Osteocyte (in vitro differentiated cells): ENCODE results near the gene LIAS. TPM values are rescaled to one million over a fixed set of nuclear protein-coding genes. Genes with fewer than 3 reads are reported as not detected.

ENCODE experiments used
- DNase-seq: peaks from one replicate; pipeline ENCODE4 v3.0.0; 2021; ENCODE audit warnings: mixed read lengths; ENCODE audit not compliant: unreplicated experiment; ENCODE audit errors: extremely low spot score
- H3K27ac Mint-ChIP-seq: one replicate; pipeline ENCODE4 v1.8.0; 2021; ENCODE audit warnings: mild to moderate bottlenecking, mixed read lengths; ENCODE audit not compliant: unreplicated experiment
- H3K27me3 Mint-ChIP-seq: one replicate; pipeline ENCODE4 v1.8.0; 2021; ENCODE audit warnings: mixed read lengths; ENCODE audit not compliant: unreplicated experiment
- H3K36me3 Mint-ChIP-seq: one replicate; pipeline ENCODE4 v1.8.0; 2021; ENCODE audit warnings: mixed read lengths; ENCODE audit not compliant: unreplicated experiment
- H3K4me1 Mint-ChIP-seq: one replicate; pipeline ENCODE4 v1.8.0; 2021; ENCODE audit warnings: mixed read lengths; ENCODE audit not compliant: unreplicated experiment
- H3K4me3 Mint-ChIP-seq: one replicate; pipeline ENCODE4 v1.8.0; 2021; ENCODE audit warnings: mild to moderate bottlenecking, moderate library complexity, mixed read lengths; ENCODE audit not compliant: unreplicated experiment
- H3K9me3 Mint-ChIP-seq: one replicate; pipeline ENCODE4 v1.8.0; 2021; ENCODE audit warnings: mixed read lengths; ENCODE audit not compliant: unreplicated experiment
- CTCF ChIP-seq: fragments of 200-600 bp; sonication (generic); IDR thresholded peaks from 2 replicates; pipeline ENCODE4 v1.5.0; 2021; ENCODE audit warnings: antibody characterized with exemption, mild to moderate bottlenecking, moderate library complexity
- total RNA-seq: library from RNA; stranded (reverse); gene quantifications from 2 replicates; pipeline ENCODE4 v1.2.1, GENCODE V29; 2021

Gene LIAS
- total RNA-seq, 1 donor from 2014 or later = 10.9 TPM

GRCh38 chr4:39521253-39521919, 62.5 kb downstream of the LIAS start:
- peak overlapping the region; percentile 98 for H3K27ac Mint-ChIP-seq
- DNase-seq = no peak

GRCh38 chr4:39522068-39522467, 63.2 kb downstream of the LIAS start:
- TF ChIP-seq CTCF = no peak

More at GRCh38 chr4:39521253-39521919, 62.5 kb downstream of the LIAS start:
- TF ChIP-seq CTCF = no peak
- H3K4me3 Mint-ChIP-seq = peak overlapping the region; percentile 58
- H3K36me3 Mint-ChIP-seq = peaks cover 10% of the 10 kb centered on the region
- H3K4me1 Mint-ChIP-seq = peaks cover 58% of the 10 kb centered on the region
- H3K9me3 Mint-ChIP-seq = no peaks in the 10 kb centered on the region
- no peaks in the 10 kb centered on the region for H3K27me3 Mint-ChIP-seq

DNA sequence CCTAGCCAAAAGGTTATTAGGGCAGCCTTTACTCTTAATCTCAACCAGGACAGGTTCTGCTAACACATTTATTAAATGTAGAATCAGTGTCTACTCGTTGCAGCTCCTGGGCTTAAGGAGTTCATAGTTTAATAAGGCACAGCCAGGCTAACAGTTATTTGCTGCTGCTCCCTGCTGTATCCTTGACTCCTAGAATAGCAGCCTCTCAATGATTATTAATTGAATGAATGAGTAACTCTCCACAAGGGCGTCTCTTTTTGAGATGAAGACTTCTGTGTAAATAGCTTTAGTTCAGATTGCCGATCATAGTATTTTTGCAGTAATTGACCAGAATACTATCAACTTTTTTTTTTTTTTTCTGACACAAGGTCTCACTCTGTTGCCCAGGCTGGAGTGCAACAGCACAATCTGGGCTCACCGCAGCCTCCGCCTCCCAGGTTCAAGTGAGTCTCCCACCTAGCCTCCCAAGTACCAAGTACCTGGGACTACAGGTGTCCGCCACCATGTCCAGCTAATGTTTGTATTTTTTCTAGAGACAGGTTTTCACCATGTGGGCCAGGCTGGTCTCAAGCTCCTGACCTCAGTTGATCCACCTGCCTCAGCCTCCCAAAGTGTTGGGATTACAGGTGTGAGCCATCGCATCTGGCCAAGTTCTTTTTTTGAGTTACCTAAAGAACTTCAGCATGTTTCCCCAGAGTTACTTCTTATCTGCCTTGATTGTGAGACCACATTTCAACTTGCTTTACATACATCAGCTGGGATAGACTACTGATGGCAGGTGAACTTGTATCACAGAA, 65.5 kb downstream of the LIAS start:
- H3K27ac Mint-ChIP-seq = peak overlapping the region; percentile 98
- peaks cover 4% of the 10 kb centered on the region for H3K36me3 Mint-ChIP-seq
- peaks cover 63% of the 10 kb centered on the region for H3K4me1 Mint-ChIP-seq
- no peaks in the 10 kb centered on the region for H3K27me3 Mint-ChIP-seq
- H3K9me3 Mint-ChIP-seq = no peaks in the 10 kb centered on the region
- no peak for TF ChIP-seq CTCF
- DNase-seq = no peak
- peak overlapping the region; percentile 98 for H3K4me3 Mint-ChIP-seq

More at GRCh38 chr4:39522068-39522467, 63.2 kb downstream of the LIAS start:
- Mint-ChIP-seq H3K4me1 (peaks cover 55% of the 10 kb centered on the region), H3K36me3 (peaks cover 7% of the 10 kb centered on the region), H3K4me3 (peak overlapping the region; percentile 58), H3K9me3 (no peaks in the 10 kb centered on the region), H3K27me3 (no peaks in the 10 kb centered on the region), H3K27ac (peak overlapping the region; percentile 98)
- no peak for DNase-seq

GRCh38 chr4:39525822-39526690, 67.2 kb downstream of the LIAS start:
- Mint-ChIP-seq H3K27me3 (no peaks in the 10 kb centered on the region), H3K9me3 (peaks cover 6% of the 10 kb centered on the region), H3K36me3 (peaks cover 10% of the 10 kb centered on the region), H3K27ac (peak overlapping the region; percentile 98), H3K4me1 (peaks cover 58% of the 10 kb centered on the region), H3K4me3 (peak overlapping the region; percentile 98)
- DNase-seq = no peak
- TF ChIP-seq CTCF = peak; percentile 8
